Measurements from ENCODE around the gene RABGAP1.

GRCh38 chr9:122975196-122975595 is 34.4 kb downstream of the RABGAP1 start:
- TF ChIP-seq POLR2A (IDR thresholded peaks at IDR 0.05) (no peak), CTCF (IDR thresholded peaks at IDR 0.05) (no peak)

All from testis (tissue), 2 donors.